Skeletal muscle tissue (tissue), 4 donors: Measurements from ENCODE around the gene MET. TPM values are rescaled to one million over a fixed set of nuclear protein-coding genes. Genes with fewer than 3 reads are reported as not detected.
"Not testable (repeated sequence)": the region's sequence is repeated elsewhere in the genome, so short reads cannot be mapped to it uniquely, and the experiment has no call there.

Source experiments
- H3K27ac ChIP-seq: one replicate; pipeline ENCODE4 v1.7.0; 2013; ENCODE audit warnings: mild to moderate bottlenecking, low read depth, low read length, inconsistent platforms
- H3K27me3 ChIP-seq, 3 donors: one replicate each; pipeline ENCODE4 v1.7.0; 2013; ENCODE audit warnings: low read length in 3 of 3; ENCODE audit not compliant: control insufficient read depth in 3 of 3, insufficient read depth in 3 of 3
- H3K36me3 ChIP-seq, 3 donors: one replicate each; pipeline ENCODE4 v1.7.0; 2013; ENCODE audit warnings: low read length in 3 of 3; ENCODE audit not compliant: control insufficient read depth in 3 of 3, insufficient read depth in 3 of 3
- H3K4me1 ChIP-seq, 3 donors: one replicate each; pipeline ENCODE4 v1.7.0; 2013; ENCODE audit warnings: low read length in 3 of 3, mild to moderate bottlenecking in 3 of 3; ENCODE audit not compliant: control insufficient read depth in 3 of 3, insufficient read depth in 3 of 3
- H3K4me3 ChIP-seq, 3 donors: one replicate each; pipeline ENCODE4 v1.7.0; 2013; ENCODE audit warnings: low read length in 3 of 3
- H3K9ac ChIP-seq, 3 donors: one replicate each; pipeline ENCODE4 v1.7.0; 2013; ENCODE audit warnings: low read length in 3 of 3, mild to moderate bottlenecking in 3 of 3, moderate library complexity in 2 of 3, low read depth in 1 of 3
- H3K9me3 ChIP-seq, 3 donors: one replicate each; pipeline ENCODE4 v1.7.0; 2013; ENCODE audit warnings: low read length in 3 of 3; ENCODE audit not compliant: control insufficient read depth in 3 of 3
- total RNA-seq: library from RNA; depleted of rRNA; stranded (reverse); fragments of >200 nt; gene quantifications from one replicate; pipeline ENCODE4 v1.2.3, GENCODE V29; 2014
- donor health status: Osteomylitis.

MET gene
- total RNA-seq, 1 donor from 2014 or later = 26.1 TPM

DNA sequence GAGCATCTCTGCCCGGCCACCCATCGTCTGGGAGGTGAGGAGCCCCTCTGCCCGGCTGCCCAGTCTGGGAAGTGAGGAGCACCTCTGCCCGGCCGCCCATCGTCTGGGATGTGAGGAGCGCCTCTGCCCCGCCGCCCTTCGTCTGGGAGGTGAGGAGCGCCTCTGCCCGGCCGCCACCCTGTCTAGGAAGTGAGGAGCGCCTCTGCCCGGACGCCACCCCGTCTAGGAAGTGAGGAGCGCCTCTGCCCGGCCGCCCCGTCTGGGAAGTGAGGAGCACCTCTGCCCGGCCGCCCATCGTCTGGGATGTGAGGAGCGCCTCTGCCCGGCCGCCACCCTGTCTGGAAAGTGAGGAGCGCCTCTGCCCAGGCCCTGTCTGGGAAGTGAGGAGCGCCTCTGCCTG is 33.4 kb upstream of the MET start:
- H3K27ac ChIP-seq, H3K27me3 ChIP-seq, H3K36me3 ChIP-seq, H3K9ac ChIP-seq, H3K9me3 ChIP-seq, H3K4me3 ChIP-seq, H3K4me1 ChIP-seq: not testable (repeated sequence)

DNA sequence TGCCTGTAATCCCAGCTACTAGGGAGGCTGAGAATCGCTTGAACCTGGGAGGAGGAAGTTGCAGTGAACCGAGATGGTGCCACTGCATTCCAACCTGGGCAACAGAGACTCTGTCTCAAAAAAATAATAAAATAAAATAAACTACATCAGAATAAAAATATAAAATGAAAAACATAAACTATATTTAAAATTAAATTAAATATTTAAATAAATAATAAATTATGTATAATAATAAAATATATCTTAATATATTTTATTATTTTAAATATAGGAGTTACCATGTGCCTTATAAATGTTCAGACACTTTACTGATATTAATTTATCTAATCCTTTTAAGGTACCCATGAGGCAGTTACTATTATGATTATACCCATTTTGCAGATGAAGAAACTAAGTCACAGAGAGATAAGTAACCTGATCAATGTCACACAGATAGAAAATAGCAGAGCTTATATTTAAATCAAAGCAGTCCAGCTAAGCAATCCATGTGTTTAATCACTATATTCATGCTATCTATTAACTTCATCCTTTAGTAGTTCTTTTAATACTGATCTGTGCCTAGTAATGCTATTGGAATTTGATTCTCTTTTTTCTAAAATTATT is 30.3 kb upstream of the MET start:
- Histone ChIP-seq H3K4me3 (no peak overlapping the region), H3K9ac (no peak overlapping the region), H3K27me3 (no peaks in the 10 kb centered on the region), H3K36me3 (no peaks in the 10 kb centered on the region), H3K27ac (no peak overlapping the region), H3K4me1 (no peaks in the 10 kb centered on the region), H3K9me3 (no peaks in the 10 kb centered on the region)

DNA sequence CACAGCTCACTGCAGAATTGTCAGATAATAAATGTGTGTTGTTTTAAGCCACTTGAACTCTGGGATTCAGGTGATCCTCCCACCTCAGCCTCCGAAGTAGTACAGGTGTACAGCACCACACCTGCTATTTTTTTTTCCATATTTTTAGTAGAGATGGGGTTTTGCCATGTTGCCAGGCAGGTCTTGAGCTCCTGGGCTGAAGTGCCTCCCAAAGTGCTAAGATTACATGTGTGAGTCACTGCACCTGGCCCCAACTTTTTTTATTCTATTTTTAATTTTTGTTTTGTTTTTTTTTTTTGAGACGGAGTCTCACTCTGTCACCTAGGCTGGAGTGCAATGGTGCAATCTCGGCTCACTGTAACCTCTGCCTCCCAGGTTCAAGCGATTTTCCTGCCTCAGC is 28.8 kb upstream of the MET start:
- not testable (repeated sequence) for H3K9me3 ChIP-seq, H3K36me3 ChIP-seq, H3K4me1 ChIP-seq, H3K27me3 ChIP-seq, H3K4me3 ChIP-seq, H3K9ac ChIP-seq, H3K27ac ChIP-seq

DNA sequence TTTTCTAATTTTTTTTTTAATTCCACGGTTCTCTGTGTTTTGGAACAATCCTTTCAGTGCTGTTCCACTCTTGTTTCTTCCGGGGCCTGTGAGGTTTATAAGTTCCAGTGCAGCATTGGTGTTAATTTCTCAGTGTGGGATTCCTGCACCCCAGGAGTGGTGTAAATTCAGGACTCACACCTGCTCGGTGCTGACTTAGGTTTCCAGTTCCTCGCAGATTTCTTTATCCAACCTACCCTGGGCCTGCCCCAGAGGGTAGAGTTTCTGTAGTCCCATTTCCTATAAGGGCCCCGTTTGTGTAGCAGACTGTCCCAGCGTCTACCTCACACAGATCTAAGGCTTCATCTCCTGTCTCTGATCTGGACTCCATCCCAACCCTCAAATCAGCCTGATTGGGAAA is 27.4 kb upstream of the MET start:
- Histone ChIP-seq H3K9me3 (no peaks in the 10 kb centered on the region), H3K27me3 (no peaks in the 10 kb centered on the region), H3K9ac (no peak overlapping the region), H3K4me1 (peaks cover 0 to 4% (median 4%) of the 10 kb centered on the region in 3 donors), H3K4me3 (no peak overlapping the region), H3K27ac (peak overlapping the region; percentile 16), H3K36me3 (no peaks in the 10 kb centered on the region)

DNA sequence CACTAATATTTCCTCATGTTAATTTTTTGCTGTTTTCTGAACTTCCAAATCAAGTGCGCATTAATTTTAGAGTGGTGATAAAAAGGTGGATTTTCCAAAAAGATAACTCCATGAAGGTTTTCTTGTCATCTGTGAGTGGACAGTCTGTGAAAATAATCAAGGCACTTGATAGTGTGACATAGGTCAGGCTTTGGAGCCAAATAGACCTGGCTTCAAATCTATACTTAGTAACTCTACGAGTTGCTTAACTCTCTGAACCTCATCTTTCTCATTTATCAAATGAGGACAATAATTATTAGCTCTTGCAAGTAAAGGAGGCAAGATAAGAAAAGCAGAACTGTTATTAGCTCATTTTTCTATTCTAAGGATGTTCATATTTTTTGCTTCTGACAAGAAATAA is 24.7 kb upstream of the MET start:
- peaks cover 0 to 13% (median 4%) of the 10 kb centered on the region in 3 donors for H3K4me1 ChIP-seq
- no peaks in the 10 kb centered on the region for H3K27me3 ChIP-seq
- no peak overlapping the region for H3K27ac ChIP-seq
- no peak overlapping the region for H3K4me3 ChIP-seq
- H3K9ac ChIP-seq = no peak overlapping the region
- H3K36me3 ChIP-seq = no peaks in the 10 kb centered on the region
- no peaks in the 10 kb centered on the region for H3K9me3 ChIP-seq

DNA sequence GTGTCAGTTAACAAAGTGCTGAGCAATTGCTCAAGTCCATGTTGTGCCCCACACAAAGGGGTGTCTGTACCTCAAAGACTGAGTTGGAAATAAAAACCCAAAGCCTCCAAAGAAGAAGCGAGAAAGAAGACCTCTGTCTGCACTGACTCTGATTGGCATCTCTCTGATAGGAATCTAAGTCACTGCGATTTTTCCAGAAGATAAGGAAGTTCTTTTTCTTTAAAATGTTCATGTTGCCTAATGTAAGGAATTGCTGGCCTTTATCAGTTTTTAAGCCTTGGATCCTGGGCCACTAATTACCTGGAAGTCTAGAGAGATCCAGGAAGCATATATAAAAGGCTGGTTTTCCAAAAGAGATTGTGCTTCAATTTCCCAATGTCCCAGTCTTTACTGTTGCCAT is 24.1 kb upstream of the MET start:
- Histone ChIP-seq H3K27ac (no peak overlapping the region), H3K9me3 (no peaks in the 10 kb centered on the region), H3K36me3 (no peaks in the 10 kb centered on the region), H3K27me3 (no peaks in the 10 kb centered on the region), H3K4me3 (no peak overlapping the region), H3K4me1 (peaks cover 0 to 16% (median 4%) of the 10 kb centered on the region in 3 donors), H3K9ac (no peak overlapping the region)

DNA sequence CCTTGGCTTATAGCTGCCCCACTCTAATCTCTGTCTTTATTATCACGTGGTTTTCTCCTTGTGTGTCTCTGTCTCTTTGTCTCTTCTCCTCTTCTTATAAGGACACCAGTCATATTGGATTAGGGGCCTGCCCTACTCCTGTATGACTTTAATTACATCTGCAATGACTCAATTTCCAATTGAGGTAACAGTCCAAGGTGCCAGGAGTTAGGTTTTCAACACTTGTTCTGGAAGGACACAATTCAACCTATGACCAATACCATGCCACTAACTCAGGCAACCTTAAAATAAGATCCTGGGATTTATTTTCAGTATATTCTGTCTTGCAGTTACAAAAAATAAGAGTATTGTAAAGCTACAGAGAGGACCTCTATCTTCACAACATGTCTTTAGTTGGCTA is 21.6 kb upstream of the MET start:
- H3K27me3 ChIP-seq = no peaks in the 10 kb centered on the region
- no peaks in the 10 kb centered on the region for H3K9me3 ChIP-seq
- H3K4me3 ChIP-seq = no peak overlapping the region
- H3K27ac ChIP-seq = no peak overlapping the region
- peaks cover 0 to 21% (median 4%) of the 10 kb centered on the region in 3 donors for H3K4me1 ChIP-seq
- H3K9ac ChIP-seq = no peak overlapping the region
- H3K36me3 ChIP-seq = no peaks in the 10 kb centered on the region

DNA sequence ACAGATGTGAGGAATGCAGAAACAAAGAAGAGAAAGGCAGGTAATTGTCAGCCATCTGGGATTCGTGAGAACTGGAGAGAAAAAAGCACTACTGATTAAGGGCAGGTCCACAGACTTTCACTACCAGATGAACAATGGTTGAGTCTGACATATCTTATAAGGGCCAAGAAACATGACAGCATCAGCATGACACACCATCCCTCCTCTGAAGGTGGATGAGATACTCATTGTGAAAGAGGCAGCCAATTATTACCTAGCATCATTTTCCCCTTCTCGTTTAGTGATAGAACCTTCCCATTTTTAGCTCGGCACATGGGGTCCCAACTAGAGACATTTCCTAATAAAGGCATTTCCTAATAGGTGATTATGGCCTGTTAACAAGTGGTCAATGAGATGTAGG is 19.2 kb upstream of the MET start:
- Histone ChIP-seq H3K4me1 (peaks cover 0 to 20% (median 0%) of the 10 kb centered on the region in 3 donors), H3K27ac (peak overlapping the region; percentile 37), H3K4me3 (no peak overlapping the region), H3K9ac (no peak overlapping the region), H3K9me3 (no peaks in the 10 kb centered on the region), H3K27me3 (no peaks in the 10 kb centered on the region), H3K36me3 (no peaks in the 10 kb centered on the region)

DNA sequence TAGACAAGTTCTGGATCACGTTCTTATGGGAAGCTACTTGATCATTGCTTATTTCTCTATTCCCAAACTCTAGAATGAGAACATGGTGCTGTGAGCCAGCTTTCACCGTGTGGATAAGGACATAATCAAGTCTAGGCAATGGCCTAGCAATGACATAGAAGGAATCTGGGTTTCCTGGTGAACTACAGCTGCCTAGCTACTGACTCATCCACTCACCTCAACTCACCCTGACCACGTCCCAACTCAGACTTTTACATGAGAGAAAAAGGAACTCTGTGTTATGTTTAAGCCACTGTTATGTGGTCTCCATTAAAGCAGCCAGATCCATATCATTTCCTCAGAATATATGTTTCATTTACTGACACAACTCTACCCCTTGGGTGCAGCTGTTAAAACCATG is 18.8 kb upstream of the MET start:
- H3K27me3 ChIP-seq = no peaks in the 10 kb centered on the region
- no peak overlapping the region for H3K4me3 ChIP-seq
- H3K36me3 ChIP-seq = no peaks in the 10 kb centered on the region
- H3K9me3 ChIP-seq = no peaks in the 10 kb centered on the region
- peaks cover 0 to 16% (median 0%) of the 10 kb centered on the region in 3 donors for H3K4me1 ChIP-seq
- peak overlapping the region; percentile 37 for H3K27ac ChIP-seq
- H3K9ac ChIP-seq = no peak overlapping the region

GRCh38 chr7:116653646-116654045 is 18.4 kb upstream of the MET start:
- peaks cover 0 to 16% (median 0%) of the 10 kb centered on the region in 3 donors for H3K4me1 ChIP-seq
- H3K9ac ChIP-seq = no peak overlapping the region
- H3K9me3 ChIP-seq = no peaks in the 10 kb centered on the region
- H3K4me3 ChIP-seq = no peak overlapping the region
- H3K27ac ChIP-seq = peak overlapping the region; percentile 37
- H3K36me3 ChIP-seq = no peaks in the 10 kb centered on the region
- H3K27me3 ChIP-seq = no peaks in the 10 kb centered on the region

DNA sequence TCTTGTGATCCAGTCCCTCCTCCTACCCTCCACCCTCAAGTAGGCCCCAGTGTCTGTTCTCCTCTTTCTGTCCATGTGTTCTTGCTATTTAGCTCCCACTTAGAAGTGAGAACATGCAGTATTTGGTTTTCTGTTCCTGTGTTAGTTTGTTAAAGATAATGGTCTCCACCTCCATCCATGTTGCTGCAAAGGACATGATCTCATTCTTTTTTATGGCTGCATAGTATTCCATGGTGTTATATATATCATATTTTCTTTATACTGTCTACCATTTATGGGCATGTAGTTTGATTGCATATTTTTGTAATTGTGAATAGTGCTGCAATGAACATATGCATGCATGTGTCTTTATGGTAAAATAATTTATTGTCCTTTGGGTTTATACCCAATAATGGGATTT is 12.7 kb upstream of the MET start:
- not testable (repeated sequence) for H3K4me1 ChIP-seq, H3K9me3 ChIP-seq, H3K27me3 ChIP-seq, H3K36me3 ChIP-seq, H3K9ac ChIP-seq, H3K4me3 ChIP-seq, H3K27ac ChIP-seq
